Activated naive CD4-positive, alpha-beta T cell treated with anti-CD3 and anti-CD28 coated beads, Interleukin-2, amount 50 U/mL, for 24 hours (primary cell): ENCODE results near the gene RAB8B.
A peak's percentile ranks its signal among the peaks of the same experiment; 100 is the strongest.

Source experiments
- H3K27ac Mint-ChIP-seq: one replicate; pipeline ENCODE4 v1.8.0; 2021; ENCODE audit warnings: mild to moderate bottlenecking, mixed read lengths
- H3K27me3 Mint-ChIP-seq: one replicate; pipeline ENCODE4 v1.8.0; 2021; ENCODE audit warnings: mixed read lengths
- H3K36me3 Mint-ChIP-seq: one replicate; pipeline ENCODE4 v1.8.0; 2021; ENCODE audit warnings: mixed read lengths
- H3K4me1 Mint-ChIP-seq: one replicate; pipeline ENCODE4 v1.8.0; 2021; ENCODE audit warnings: mixed read lengths
- H3K4me3 Mint-ChIP-seq: one replicate; pipeline ENCODE4 v1.8.0; 2021; ENCODE audit warnings: mild to moderate bottlenecking, mixed read lengths
- H3K9me3 Mint-ChIP-seq: one replicate; pipeline ENCODE4 v1.8.0; 2021; ENCODE audit warnings: mixed read lengths

The RAB8B gene

GRCh38 chr15:63188926-63189871 is at the start of gene RAB8B:
Gene RAB8B, plus strand, starts transcription at chr15:63189606. Its CDS starts 19 bp downstream, at chr15:63189625.
- no peaks in the 10 kb centered on the region for H3K9me3 Mint-ChIP-seq
- peak within 1 kb of the TSS; percentile 95 for H3K27ac Mint-ChIP-seq
- H3K4me3 Mint-ChIP-seq = peak within 1 kb of the TSS; percentile 96
- H3K27me3 Mint-ChIP-seq = no peaks in the 10 kb centered on the region
- peaks cover 21% of the 10 kb centered on the region for H3K36me3 Mint-ChIP-seq
- H3K4me1 Mint-ChIP-seq = peaks cover 31% of the 10 kb centered on the region

GRCh38 chr15:63140936-63141335 is 48.5 kb upstream of the RAB8B start:
- Mint-ChIP-seq H3K27me3 (no peaks in the 10 kb centered on the region), H3K4me3 (no peak overlapping the region), H3K27ac (no peak overlapping the region), H3K9me3 (no peaks in the 10 kb centered on the region), H3K4me1 (peaks cover 5% of the 10 kb centered on the region), H3K36me3 (peaks cover 10% of the 10 kb centered on the region)

- Mint-ChIP-seq H3K4me1 (peaks cover 8% of the 10 kb centered on the region), H3K36me3 (peaks cover 12% of the 10 kb centered on the region), H3K9me3 (no peaks in the 10 kb centered on the region), H3K27ac (no peak overlapping the region), H3K4me3 (no peak overlapping the region), H3K27me3 (no peaks in the 10 kb centered on the region)
These were observed 44.0 kb upstream of the RAB8B start for GRCh38 chr15:63145426-63145825.

- peaks cover 5% of the 10 kb centered on the region for H3K36me3 Mint-ChIP-seq
- no peaks in the 10 kb centered on the region for H3K27me3 Mint-ChIP-seq
- H3K9me3 Mint-ChIP-seq = no peaks in the 10 kb centered on the region
- no peak overlapping the region for H3K27ac Mint-ChIP-seq
- no peak overlapping the region for H3K4me3 Mint-ChIP-seq
- H3K4me1 Mint-ChIP-seq = peaks cover 8% of the 10 kb centered on the region
These were observed 42.7 kb upstream of the RAB8B start for GRCh38 chr15:63146684-63147083.

GRCh38 chr15:63151665-63152064 is 37.7 kb upstream of the RAB8B start:
- H3K36me3 Mint-ChIP-seq = peaks cover 4% of the 10 kb centered on the region
- H3K27ac Mint-ChIP-seq = no peak overlapping the region
- H3K4me3 Mint-ChIP-seq = no peak overlapping the region
- no peaks in the 10 kb centered on the region for H3K9me3 Mint-ChIP-seq
- H3K4me1 Mint-ChIP-seq = peaks cover 30% of the 10 kb centered on the region
- H3K27me3 Mint-ChIP-seq = no peaks in the 10 kb centered on the region

- peaks cover 2% of the 10 kb centered on the region for H3K36me3 Mint-ChIP-seq
- peak overlapping the region; percentile 65 for H3K27ac Mint-ChIP-seq
- no peaks in the 10 kb centered on the region for H3K9me3 Mint-ChIP-seq
- H3K4me1 Mint-ChIP-seq = peaks cover 22% of the 10 kb centered on the region
- no peaks in the 10 kb centered on the region for H3K27me3 Mint-ChIP-seq
- H3K4me3 Mint-ChIP-seq = peak overlapping the region; percentile 99
These were observed 33.9 kb upstream of the RAB8B start for GRCh38 chr15:63155486-63155885.

GRCh38 chr15:63156086-63156710 is 33.2 kb upstream of the RAB8B start:
- Mint-ChIP-seq H3K36me3 (peaks cover 2% of the 10 kb centered on the region), H3K4me1 (peaks cover 22% of the 10 kb centered on the region), H3K4me3 (peak overlapping the region; percentile 99), H3K27ac (peak overlapping the region; percentile 96), H3K9me3 (no peaks in the 10 kb centered on the region), H3K27me3 (no peaks in the 10 kb centered on the region)

- Mint-ChIP-seq H3K4me1 (peaks cover 22% of the 10 kb centered on the region), H3K36me3 (peaks cover 2% of the 10 kb centered on the region), H3K27ac (peak overlapping the region; percentile 96), H3K27me3 (no peaks in the 10 kb centered on the region), H3K9me3 (no peaks in the 10 kb centered on the region), H3K4me3 (peak overlapping the region; percentile 99)
These were observed 32.7 kb upstream of the RAB8B start for GRCh38 chr15:63156755-63157117.

- Mint-ChIP-seq H3K4me3 (peak within 1 kb of the TSS; percentile 99), H3K9me3 (no peaks in the 10 kb centered on the region), H3K27me3 (no peaks in the 10 kb centered on the region), H3K27ac (peak within 1 kb of the TSS; percentile 96), H3K36me3 (peaks cover 2% of the 10 kb centered on the region), H3K4me1 (peaks cover 22% of the 10 kb centered on the region)
These were observed 32.1 kb upstream of the RAB8B start, which contains the start of gene RPS27L for GRCh38 chr15:63157118-63157843. Gene RPS27L, minus strand, starts transcription at chr15:63157477. Its CDS starts 72 bp downstream, at chr15:63157405.

GRCh38 chr15:63157891-63158431 is 31.4 kb upstream of the RAB8B start:
- Mint-ChIP-seq H3K4me3 (peak overlapping the region; percentile 86), H3K4me1 (peaks cover 22% of the 10 kb centered on the region), H3K36me3 (peaks cover 2% of the 10 kb centered on the region), H3K27ac (peak overlapping the region; percentile 23), H3K9me3 (no peaks in the 10 kb centered on the region), H3K27me3 (no peaks in the 10 kb centered on the region)

GRCh38 chr15:63160638-63161037 is 28.8 kb upstream of the RAB8B start:
- no peaks in the 10 kb centered on the region for H3K9me3 Mint-ChIP-seq
- peaks cover 9% of the 10 kb centered on the region for H3K4me1 Mint-ChIP-seq
- H3K27ac Mint-ChIP-seq = no peak overlapping the region
- H3K4me3 Mint-ChIP-seq = no peak overlapping the region
- H3K27me3 Mint-ChIP-seq = no peaks in the 10 kb centered on the region
- peaks cover 2% of the 10 kb centered on the region for H3K36me3 Mint-ChIP-seq

- H3K4me1 Mint-ChIP-seq = no peaks in the 10 kb centered on the region
- no peak overlapping the region for H3K27ac Mint-ChIP-seq
- no peaks in the 10 kb centered on the region for H3K9me3 Mint-ChIP-seq
- H3K36me3 Mint-ChIP-seq = peaks cover 2% of the 10 kb centered on the region
- no peaks in the 10 kb centered on the region for H3K27me3 Mint-ChIP-seq
- no peak overlapping the region for H3K4me3 Mint-ChIP-seq
These were observed 26.2 kb upstream of the RAB8B start for GRCh38 chr15:63163217-63163616.

- no peak overlapping the region for H3K27ac Mint-ChIP-seq
- no peaks in the 10 kb centered on the region for H3K27me3 Mint-ChIP-seq
- H3K4me1 Mint-ChIP-seq = no peaks in the 10 kb centered on the region
- no peaks in the 10 kb centered on the region for H3K9me3 Mint-ChIP-seq
- no peaks in the 10 kb centered on the region for H3K36me3 Mint-ChIP-seq
- no peak overlapping the region for H3K4me3 Mint-ChIP-seq
These were observed 24.1 kb upstream of the RAB8B start for GRCh38 chr15:63165166-63165859.

- Mint-ChIP-seq H3K27ac (no peak overlapping the region), H3K36me3 (no peaks in the 10 kb centered on the region), H3K27me3 (no peaks in the 10 kb centered on the region), H3K4me1 (no peaks in the 10 kb centered on the region), H3K4me3 (no peak overlapping the region), H3K9me3 (no peaks in the 10 kb centered on the region)
These were observed 23.2 kb upstream of the RAB8B start for GRCh38 chr15:63166219-63166618.

GRCh38 chr15:63169788-63170187 is 19.6 kb upstream of the RAB8B start:
- H3K27ac Mint-ChIP-seq = no peak overlapping the region
- H3K9me3 Mint-ChIP-seq = no peaks in the 10 kb centered on the region
- no peaks in the 10 kb centered on the region for H3K27me3 Mint-ChIP-seq
- H3K36me3 Mint-ChIP-seq = no peaks in the 10 kb centered on the region
- no peaks in the 10 kb centered on the region for H3K4me1 Mint-ChIP-seq
- H3K4me3 Mint-ChIP-seq = no peak overlapping the region
